ENCODE measurements around the gene EP400.

EP400 gene

GRCh38 chr12:131990066-131990979 lies 40.6 kb downstream of the EP400 start:
- no peak overlapping the region for H3K4me3 Mint-ChIP-seq
- ATAC-seq (no peak), DNase-seq (no peak)
- no peaks in the 10 kb centered on the region for H3K27me3 Mint-ChIP-seq
- H3K4me1 Mint-ChIP-seq: no peaks in the 10 kb centered on the region
- peaks cover 58% of the 10 kb centered on the region for H3K36me3 Mint-ChIP-seq (ENCODE audit: low read depth)
- no peak overlapping the region for H3K27ac Mint-ChIP-seq
- H3K9me3 Mint-ChIP-seq: no peaks in the 10 kb centered on the region

GRCh38 chr12:131990980-131991305 lies 41.2 kb downstream of the EP400 start:
- no peak overlapping the region for H3K27ac Mint-ChIP-seq
- DNase-seq (no peak), ATAC-seq (no peak)
- H3K4me3 Mint-ChIP-seq: no peak overlapping the region
- H3K27me3 Mint-ChIP-seq: no peaks in the 10 kb centered on the region
- no peaks in the 10 kb centered on the region for H3K4me1 Mint-ChIP-seq
- peaks cover 58% of the 10 kb centered on the region for H3K36me3 Mint-ChIP-seq (ENCODE audit: low read depth)
- no peaks in the 10 kb centered on the region for H3K9me3 Mint-ChIP-seq

GRCh38 chr12:131991816-131992430 lies 42.2 kb downstream of the EP400 start:
- H3K27ac Mint-ChIP-seq: no peak overlapping the region
- H3K36me3 Mint-ChIP-seq (ENCODE audit: low read depth): peaks cover 55% of the 10 kb centered on the region
- no peaks in the 10 kb centered on the region for H3K4me1 Mint-ChIP-seq
- H3K4me3 Mint-ChIP-seq: no peak overlapping the region
- H3K27me3 Mint-ChIP-seq: no peaks in the 10 kb centered on the region
- DNase-seq (no peak), ATAC-seq (no peak)
- no peaks in the 10 kb centered on the region for H3K9me3 Mint-ChIP-seq

GRCh38 chr12:131994589-131994988 lies 44.8 kb downstream of the EP400 start:
- H3K4me1 Mint-ChIP-seq: no peaks in the 10 kb centered on the region
- DNase-seq (no peak), ATAC-seq (no peak)
- no peaks in the 10 kb centered on the region for H3K9me3 Mint-ChIP-seq
- no peak overlapping the region for H3K4me3 Mint-ChIP-seq
- H3K27me3 Mint-ChIP-seq: no peaks in the 10 kb centered on the region
- peaks cover 39% of the 10 kb centered on the region for H3K36me3 Mint-ChIP-seq (ENCODE audit: low read depth)
- no peak overlapping the region for H3K27ac Mint-ChIP-seq

DNA sequence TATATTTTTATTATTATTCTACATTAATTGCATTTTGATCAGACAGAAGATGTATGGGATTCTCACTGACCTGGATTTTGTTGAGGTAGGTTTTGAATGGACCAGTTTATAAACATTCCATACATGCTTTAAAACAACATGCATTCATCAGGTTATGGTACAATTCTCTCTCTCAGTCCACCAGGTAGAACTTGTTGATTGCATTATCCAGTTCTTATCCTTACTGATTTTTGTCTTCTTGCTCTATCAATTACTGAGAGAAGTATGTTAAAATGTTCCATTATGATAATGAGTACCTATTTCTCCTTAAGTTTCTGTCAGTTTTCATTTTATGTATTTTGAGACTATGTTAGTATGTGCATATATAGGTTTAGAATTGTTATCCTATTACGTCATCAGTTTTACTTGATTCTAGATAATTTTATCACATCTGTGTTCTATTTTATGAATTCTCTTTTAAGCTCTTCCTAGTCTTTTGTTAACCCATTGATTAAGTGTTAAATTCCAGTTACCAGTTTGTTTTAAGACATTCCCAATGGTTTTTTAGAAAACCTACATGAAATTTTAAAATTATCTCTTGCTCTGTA lies 50.6 kb downstream of the EP400 start:
- H3K27ac Mint-ChIP-seq: no peak overlapping the region
- no peaks in the 10 kb centered on the region for H3K9me3 Mint-ChIP-seq
- H3K4me3 Mint-ChIP-seq: no peak overlapping the region
- no peak for ATAC-seq
- peaks cover 14% of the 10 kb centered on the region for H3K36me3 Mint-ChIP-seq (ENCODE audit: low read depth)
- DNase-seq: no peak
- H3K4me1 Mint-ChIP-seq: no peaks in the 10 kb centered on the region
- H3K27me3 Mint-ChIP-seq: no peaks in the 10 kb centered on the region

DNA sequence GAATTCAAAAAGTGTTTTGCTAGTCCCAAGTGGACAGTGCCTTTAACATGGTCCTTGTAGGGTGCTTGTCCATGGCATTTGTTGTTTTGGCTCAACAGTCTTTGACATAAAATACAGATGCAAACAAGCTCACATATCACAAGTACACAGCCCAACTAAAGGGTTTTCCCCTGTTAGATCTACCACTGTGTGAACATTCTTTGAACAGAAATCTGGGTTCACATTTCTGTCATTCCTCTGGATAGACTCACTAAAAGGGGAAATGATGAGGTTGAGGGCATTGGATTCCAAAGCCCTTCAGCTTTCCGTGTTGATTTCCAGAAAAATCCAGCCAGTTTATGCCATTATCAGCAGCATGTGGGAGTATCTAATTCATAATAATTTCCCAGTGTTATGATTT lies 54.1 kb downstream of the EP400 start:
- DNase-seq: no peak
- H3K27me3 Mint-ChIP-seq: no peaks in the 10 kb centered on the region
- no peaks in the 10 kb centered on the region for H3K4me1 Mint-ChIP-seq
- H3K36me3 Mint-ChIP-seq (ENCODE audit: low read depth): peaks cover 31% of the 10 kb centered on the region
- H3K9me3 Mint-ChIP-seq: no peaks in the 10 kb centered on the region
- no peak overlapping the region for H3K4me3 Mint-ChIP-seq
- ATAC-seq: no peak
- H3K27ac Mint-ChIP-seq: no peak overlapping the region

GRCh38 chr12:132004946-132005345 lies 55.2 kb downstream of the EP400 start:
- Mint-ChIP-seq H3K27ac (no peak overlapping the region), H3K27me3 (no peaks in the 10 kb centered on the region), H3K9me3 (no peaks in the 10 kb centered on the region), H3K4me1 (no peaks in the 10 kb centered on the region), H3K36me3 (ENCODE audit: low read depth) (peaks cover 33% of the 10 kb centered on the region), H3K4me3 (no peak overlapping the region)
- ATAC-seq: no peak
- DNase-seq: no peak

- Mint-ChIP-seq H3K9me3 (no peaks in the 10 kb centered on the region), H3K4me1 (no peaks in the 10 kb centered on the region), H3K36me3 (ENCODE audit: low read depth) (peaks cover 34% of the 10 kb centered on the region), H3K27ac (no peak overlapping the region), H3K27me3 (no peaks in the 10 kb centered on the region), H3K4me3 (no peak overlapping the region)
- ATAC-seq (no peak), DNase-seq (no peak)
These were observed 56.4 kb downstream of the EP400 start for GRCh38 chr12:132006056-132006680.

- ATAC-seq: no peak
- H3K9me3 Mint-ChIP-seq: no peaks in the 10 kb centered on the region
- no peak for DNase-seq
- no peaks in the 10 kb centered on the region for H3K4me1 Mint-ChIP-seq
- no peak overlapping the region for H3K27ac Mint-ChIP-seq
- H3K4me3 Mint-ChIP-seq: no peak overlapping the region
- peaks cover 38% of the 10 kb centered on the region for H3K36me3 Mint-ChIP-seq (ENCODE audit: low read depth)
- no peaks in the 10 kb centered on the region for H3K27me3 Mint-ChIP-seq
These were observed 57.3 kb downstream of the EP400 start for GRCh38 chr12:132007041-132007440.

- no peak overlapping the region for H3K27ac Mint-ChIP-seq
- no peaks in the 10 kb centered on the region for H3K27me3 Mint-ChIP-seq
These were observed 59.7 kb downstream of the EP400 start for GRCh38 chr12:132009336-132009859.

DNA sequence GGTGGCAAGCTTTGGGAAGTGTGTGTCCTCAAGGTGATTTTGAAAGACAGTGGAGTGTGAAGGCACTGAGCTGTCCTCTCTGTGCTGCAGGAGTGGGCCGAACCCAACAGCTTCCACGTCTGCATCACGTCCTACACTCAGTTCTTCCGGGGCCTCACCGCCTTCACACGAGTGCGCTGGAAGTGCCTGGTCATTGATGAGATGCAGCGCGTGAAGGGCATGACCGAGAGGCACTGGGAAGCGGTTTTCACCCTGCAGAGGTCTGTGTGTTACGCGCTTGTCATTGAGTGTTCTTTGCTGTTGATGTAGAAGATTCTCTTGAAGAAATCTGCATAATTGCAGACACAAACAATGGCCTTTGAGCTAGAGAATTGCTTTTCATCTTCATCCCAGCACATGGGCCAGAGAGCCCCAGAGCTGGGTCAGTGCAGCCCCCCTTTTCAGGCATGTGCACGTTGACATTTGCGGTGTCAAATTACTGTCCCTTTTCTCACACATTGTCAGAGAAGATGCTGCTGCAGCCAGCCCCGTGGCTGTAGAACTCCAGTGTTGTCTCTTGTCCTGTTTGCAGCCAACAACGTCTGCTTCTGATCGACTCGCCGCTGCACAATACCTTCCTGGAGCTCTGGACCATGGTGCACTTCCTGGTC lies 63.3 kb downstream of the EP400 start:
- no peak for DNase-seq
- Mint-ChIP-seq H3K4me1 (no peaks in the 10 kb centered on the region), H3K4me3 (no peak overlapping the region), H3K27ac (no peak overlapping the region), H3K9me3 (no peaks in the 10 kb centered on the region), H3K36me3 (ENCODE audit: low read depth) (peaks cover 54% of the 10 kb centered on the region), H3K27me3 (no peaks in the 10 kb centered on the region)
- ATAC-seq: no peak

More at GRCh38 chr12:132009336-132009859, 59.7 kb downstream of the EP400 start:
- Mint-ChIP-seq H3K4me1 (no peaks in the 10 kb centered on the region), H3K36me3 (ENCODE audit: low read depth) (peaks cover 47% of the 10 kb centered on the region), H3K4me3 (no peak overlapping the region), H3K9me3 (no peaks in the 10 kb centered on the region)
- DNase-seq (no peak), ATAC-seq (no peak)

GRCh38 chr12:132014092-132014914 lies 64.6 kb downstream of the EP400 start:
- ATAC-seq: no peak
- H3K4me1 Mint-ChIP-seq: no peaks in the 10 kb centered on the region
- H3K36me3 Mint-ChIP-seq (ENCODE audit: low read depth): peaks cover 52% of the 10 kb centered on the region
- no peaks in the 10 kb centered on the region for H3K9me3 Mint-ChIP-seq
- no peak overlapping the region for H3K27ac Mint-ChIP-seq
- no peak overlapping the region for H3K4me3 Mint-ChIP-seq
- H3K27me3 Mint-ChIP-seq: no peaks in the 10 kb centered on the region
- DNase-seq: no peak

DNA sequence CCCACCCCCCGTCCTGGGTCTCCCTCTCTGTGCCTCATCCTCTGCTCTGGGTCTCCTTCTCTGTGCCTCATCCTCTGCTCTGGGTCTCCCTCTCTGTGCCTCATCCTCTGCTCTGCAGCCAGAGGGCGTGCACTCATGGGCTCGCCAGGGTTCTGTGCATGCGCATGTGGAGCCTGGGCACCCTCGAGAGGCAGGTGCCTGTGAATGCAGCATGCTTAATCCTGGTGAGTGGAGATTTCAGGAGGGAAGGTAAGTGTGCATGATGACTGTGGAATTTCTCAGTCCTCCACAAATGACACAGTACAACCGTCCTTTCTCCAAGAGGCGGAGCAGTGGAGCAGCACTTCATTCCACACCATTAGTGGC lies 65.2 kb downstream of the EP400 start:
- no peak for DNase-seq
- Mint-ChIP-seq H3K9me3 (no peaks in the 10 kb centered on the region), H3K27ac (no peak overlapping the region), H3K4me1 (no peaks in the 10 kb centered on the region), H3K27me3 (no peaks in the 10 kb centered on the region), H3K36me3 (ENCODE audit: low read depth) (peaks cover 52% of the 10 kb centered on the region), H3K4me3 (no peak overlapping the region)
- ATAC-seq: no peak

Measured in activated naive CD8-positive, alpha-beta T cell treated with anti-CD3 and anti-CD28 coated beads, Interleukin-2, amount 50 U/mL, for 24 hours (primary cell).